Measurements from ENCODE around the gene HOXC9.

The HOXC9 gene

GRCh38 chr12:53952871-53953734, 46.9 kb upstream of the HOXC9 start:
- no peak for DNase-seq
- Histone ChIP-seq H3K27ac (no peak overlapping the region), H3K36me3 (replicated peaks) (no peaks in the 10 kb centered on the region), H3K27me3 (replicated peaks) (peaks cover 97% of the 10 kb centered on the region), H3K4me3 (ENCODE audit: low read depth, low read length) (no peak overlapping the region)
- in situ Hi-C loops (cut with HindIII; ENCODE audit: low pct_ligation_motif_present, low sequenced_read_pairs), result no loop called here
- TF ChIP-seq CTCF (IDR thresholded peaks at IDR 0.05; ENCODE audit: low read depth, low read length, missing control alignments), result no peak

GRCh38 chr12:53953831-53954693, 45.9 kb upstream of the HOXC9 start:
- in situ Hi-C loops (cut with HindIII; ENCODE audit: low pct_ligation_motif_present, low sequenced_read_pairs), result no loop called here
- no peaks in the 10 kb centered on the region for H3K36me3 ChIP-seq (replicated peaks)
- H3K4me3 ChIP-seq (ENCODE audit: low read depth, low read length), result no peak overlapping the region
- peaks cover 97% of the 10 kb centered on the region for H3K27me3 ChIP-seq (replicated peaks)
- no peak for TF ChIP-seq CTCF (IDR thresholded peaks at IDR 0.05; ENCODE audit: low read depth, low read length, missing control alignments)
- DNase-seq, result no peak
- no peak overlapping the region for H3K27ac ChIP-seq

DNA sequence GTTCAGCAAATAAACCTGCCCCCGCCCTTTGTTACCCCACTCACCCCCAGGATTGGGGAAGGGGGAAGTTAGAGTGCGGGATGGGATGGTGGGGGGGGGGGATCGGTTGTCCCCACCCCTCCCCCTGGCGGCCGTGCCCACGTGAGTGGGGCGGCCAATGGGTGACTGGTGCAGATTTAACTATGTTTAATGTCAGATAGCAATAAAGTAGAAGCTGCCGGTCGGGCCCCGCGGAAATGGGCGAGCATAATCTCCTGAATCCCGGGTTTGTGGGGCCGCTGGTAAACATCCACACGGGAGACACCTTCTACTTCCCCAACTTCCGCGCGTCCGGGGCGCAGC, 45.3 kb upstream of the HOXC9 start, which contains the start of gene HOXC12:
HOXC12 (plus strand) TSS at position 210 of the 342 bp plus-strand sequence; CDS start at position 237, 27 bp downstream.
- Histone ChIP-seq H3K36me3 (replicated peaks) (no peaks in the 10 kb centered on the region), H3K27ac (no peak within 1 kb of the TSS), H3K27me3 (replicated peaks) (peaks cover 97% of the 10 kb centered on the region), H3K4me3 (ENCODE audit: low read depth, low read length) (no peak within 1 kb of the TSS)
- TF ChIP-seq CTCF (IDR thresholded peaks at IDR 0.05; ENCODE audit: low read depth, low read length, missing control alignments), result no peak
- no peak for DNase-seq
- in situ Hi-C loops (cut with HindIII; ENCODE audit: low pct_ligation_motif_present, low sequenced_read_pairs), result no loop called here

GRCh38 chr12:53955036-53955775, 44.8 kb upstream of the HOXC9 start:
- no peaks in the 10 kb centered on the region for H3K36me3 ChIP-seq (replicated peaks)
- peaks cover 97% of the 10 kb centered on the region for H3K27me3 ChIP-seq (replicated peaks)
- in situ Hi-C loops (cut with HindIII; ENCODE audit: low pct_ligation_motif_present, low sequenced_read_pairs), result no loop called here
- H3K4me3 ChIP-seq (ENCODE audit: low read depth, low read length), result no peak overlapping the region
- H3K27ac ChIP-seq, result no peak overlapping the region
- DNase-seq, result no peak
- TF ChIP-seq CTCF (IDR thresholded peaks at IDR 0.05; ENCODE audit: low read depth, low read length, missing control alignments), result no peak

GRCh38 chr12:53955776-53956250, 44.1 kb upstream of the HOXC9 start:
- DNase-seq, result no peak
- Histone ChIP-seq H3K4me3 (ENCODE audit: low read depth, low read length) (no peak overlapping the region), H3K27me3 (replicated peaks) (peaks cover 97% of the 10 kb centered on the region), H3K36me3 (replicated peaks) (no peaks in the 10 kb centered on the region), H3K27ac (no peak overlapping the region)
- in situ Hi-C loops (cut with HindIII; ENCODE audit: low pct_ligation_motif_present, low sequenced_read_pairs), result no loop called here
- TF ChIP-seq CTCF (IDR thresholded peaks at IDR 0.05; ENCODE audit: low read depth, low read length, missing control alignments), result no peak

Measured in brain microvascular endothelial cell (primary cell).